ENCODE data around the gene FGFR3.

The FGFR3 gene

GRCh38 chr4:1792832-1793495, at the start of gene FGFR3:
TSS of gene FGFR3 (plus strand) at chr4:1793293. CDS start at chr4:1793935, 642 bp downstream.
- DNase-seq, result peak; percentile 47

GRCh38 chr4:1743551-1743950, 49.5 kb upstream of the FGFR3 start:
- no peak for DNase-seq

GRCh38 chr4:1743975-1744374, 49.1 kb upstream of the FGFR3 start:
- no peak for DNase-seq

GRCh38 chr4:1744552-1744951, 48.5 kb upstream of the FGFR3 start:
- DNase-seq, result no peak

- no peak for DNase-seq
These were observed 47.9 kb upstream of the FGFR3 start for GRCh38 chr4:1745165-1745564.

- DNase-seq, result no peak
These were observed 47.4 kb upstream of the FGFR3 start for GRCh38 chr4:1745697-1746096.

GRCh38 chr4:1746265-1746691, 46.8 kb upstream of the FGFR3 start:
- DNase-seq, result peak; percentile 78

GRCh38 chr4:1746919-1747602, 46.0 kb upstream of the FGFR3 start:
- no peak for DNase-seq

GRCh38 chr4:1747603-1747967, 45.5 kb upstream of the FGFR3 start:
- no peak for DNase-seq

- DNase-seq, result peak; percentile 76
These were observed 44.6 kb upstream of the FGFR3 start for GRCh38 chr4:1748465-1748995.

GRCh38 chr4:1749370-1749769, 43.7 kb upstream of the FGFR3 start:
- no peak for DNase-seq

- no peak for DNase-seq
These were observed 43.3 kb upstream of the FGFR3 start for GRCh38 chr4:1749826-1750225.

- DNase-seq, result no peak
These were observed 42.5 kb upstream of the FGFR3 start for GRCh38 chr4:1750381-1751154.

- no peak for DNase-seq
These were observed 41.8 kb upstream of the FGFR3 start for GRCh38 chr4:1751155-1751918.

- DNase-seq, result no peak
These were observed 41.2 kb upstream of the FGFR3 start for GRCh38 chr4:1751919-1752283.

- peak; percentile 13 for DNase-seq
These were observed 40.6 kb upstream of the FGFR3 start for GRCh38 chr4:1752284-1753041.

- DNase-seq, result no peak
These were observed 39.8 kb upstream of the FGFR3 start for GRCh38 chr4:1753294-1753696.

GRCh38 chr4:1753697-1754311, 39.3 kb upstream of the FGFR3 start:
- no peak for DNase-seq

- no peak for DNase-seq
These were observed 38.8 kb upstream of the FGFR3 start for GRCh38 chr4:1754336-1754735.

GRCh38 chr4:1755297-1755696, 37.8 kb upstream of the FGFR3 start:
- DNase-seq, result no peak

- DNase-seq, result no peak
These were observed 37.0 kb upstream of the FGFR3 start for GRCh38 chr4:1756079-1756478.
